ENCODE data around the gene TMEM175. TPM values are rescaled to one million over a fixed set of nuclear protein-coding genes. Genes with fewer than 3 reads are reported as not detected.

The TMEM175 gene
- total and polyA plus RNA-seq, 2 donors from 2014 or later: 26.0 to 31.1 TPM

- Histone ChIP-seq H3K9ac (ENCODE audit: low read length in 3 of 3) (no peak overlapping the region), H3K36me3 (ENCODE audit: control insufficient read depth in 2 of 3, insufficient read depth in 3 of 3, low read length in 3 of 3) (peaks cover 0 to 10% (median 7%) of the 10 kb centered on the region in 3 donors), H3K27ac (ENCODE audit: low read depth in 2 of 2, low read length in 2 of 2) (no peak overlapping the region), H3K4me1 (ENCODE audit: control insufficient read depth in 2 of 3, insufficient read depth in 2 of 3, low read depth in 1 of 3, low read length in 3 of 3) (no peaks in the 10 kb centered on the region), H3K9me3 (ENCODE audit: control insufficient read depth in 2 of 3, insufficient read depth in 1 of 3, low read length in 3 of 3) (no peaks in the 10 kb centered on the region), H3K4me3 (ENCODE audit: low read length in 3 of 3) (no peak overlapping the region), H3K27me3 (ENCODE audit: control insufficient read depth, insufficient read depth, low read length) (no peaks in the 10 kb centered on the region)
- no peak for TF ChIP-seq CTCF (IDR thresholded peaks at IDR 0.05; ENCODE audit: borderline replicate concordance, extremely low read depth, insufficient read depth)
- FAIRE-seq (no peak), DNase-seq (peak in 1 of 5 donors; percentile 33)
- intact Hi-C loops (cut with DNase I): no loop called here
Measured at GRCh38 chr4:898869-899555, 33.2 kb upstream of the TMEM175 start.

GRCh38 chr4:899556-899906, 32.7 kb upstream of the TMEM175 start:
- peaks cover 0 to 10% (median 7%) of the 10 kb centered on the region in 3 donors for H3K36me3 ChIP-seq (ENCODE audit: control insufficient read depth in 2 of 3, insufficient read depth in 3 of 3, low read length in 3 of 3)
- TF ChIP-seq CTCF (IDR thresholded peaks at IDR 0.05; ENCODE audit: borderline replicate concordance, extremely low read depth, insufficient read depth): no peak
- FAIRE-seq: no peak

GRCh38 chr4:900073-900472, 32.2 kb upstream of the TMEM175 start:
- Histone ChIP-seq H3K9me3 (ENCODE audit: control insufficient read depth in 2 of 3, insufficient read depth in 1 of 3, low read length in 3 of 3) (no peaks in the 10 kb centered on the region), H3K4me1 (ENCODE audit: control insufficient read depth in 2 of 3, insufficient read depth in 2 of 3, low read depth in 1 of 3, low read length in 3 of 3) (no peaks in the 10 kb centered on the region), H3K27ac (ENCODE audit: low read depth in 2 of 2, low read length in 2 of 2) (no peak overlapping the region), H3K9ac (ENCODE audit: low read length in 3 of 3) (no peak overlapping the region), H3K4me3 (ENCODE audit: low read length in 3 of 3) (no peak overlapping the region), H3K27me3 (ENCODE audit: control insufficient read depth, insufficient read depth, low read length) (no peaks in the 10 kb centered on the region), H3K36me3 (ENCODE audit: control insufficient read depth in 2 of 3, insufficient read depth in 3 of 3, low read length in 3 of 3) (peaks cover 0 to 10% (median 7%) of the 10 kb centered on the region in 3 donors)
- intact Hi-C loops (cut with DNase I): no loop called here
- FAIRE-seq: no peak
- peak in 1 of 5 donors; percentile 69 for DNase-seq
- TF ChIP-seq CTCF (IDR thresholded peaks at IDR 0.05; ENCODE audit: borderline replicate concordance, extremely low read depth, insufficient read depth): no peak

More at GRCh38 chr4:899556-899906, 32.7 kb upstream of the TMEM175 start:
- intact Hi-C loops (cut with DNase I): no loop called here
- peak in 1 of 5 donors; percentile 64 for DNase-seq
- H3K4me3 ChIP-seq (ENCODE audit: low read length in 3 of 3): no peak overlapping the region
- H3K27me3 ChIP-seq (ENCODE audit: control insufficient read depth, insufficient read depth, low read length): no peaks in the 10 kb centered on the region
- no peak overlapping the region for H3K9ac ChIP-seq (ENCODE audit: low read length in 3 of 3)
- no peak overlapping the region for H3K27ac ChIP-seq (ENCODE audit: low read depth in 2 of 2, low read length in 2 of 2)
- H3K9me3 ChIP-seq (ENCODE audit: control insufficient read depth in 2 of 3, insufficient read depth in 1 of 3, low read length in 3 of 3): no peaks in the 10 kb centered on the region
- H3K4me1 ChIP-seq (ENCODE audit: control insufficient read depth in 2 of 3, insufficient read depth in 2 of 3, low read depth in 1 of 3, low read length in 3 of 3): no peaks in the 10 kb centered on the region

Data from kidney (tissue), 14 donors.